Measurements from ENCODE around the gene CMTM2.
A peak's percentile ranks its signal among the peaks of the same experiment; 100 is the strongest.
"Not testable (repeated sequence)": the region's sequence is repeated elsewhere in the genome, so short reads cannot be mapped to it uniquely, and the experiment has no call there.

The CMTM2 gene

GRCh38 chr16:66587881-66588600 lies 8.8 kb downstream of the CMTM2 start:
- DNase-seq, result no peak

- DNase-seq, result no peak
Observed at GRCh38 chr16:66588981-66589713, 9.9 kb downstream of the CMTM2 start.

GRCh38 chr16:66590322-66590721 lies 11.1 kb downstream of the CMTM2 start:
- DNase-seq, result no peak

- DNase-seq, result no peak
Observed at GRCh38 chr16:66591018-66591417, 11.8 kb downstream of the CMTM2 start.

GRCh38 chr16:66592241-66592640 lies 13.0 kb downstream of the CMTM2 start:
- no peak for DNase-seq

- DNase-seq, result no peak
Observed at GRCh38 chr16:66592814-66593213, 13.6 kb downstream of the CMTM2 start.

- no peak for DNase-seq
Observed at GRCh38 chr16:66594739-66595138, 15.5 kb downstream of the CMTM2 start.

GRCh38 chr16:66596559-66596958 lies 17.3 kb downstream of the CMTM2 start:
- DNase-seq, result not testable (repeated sequence)

- no peak for DNase-seq
Observed at GRCh38 chr16:66596986-66597848, 18.0 kb downstream of the CMTM2 start.

- no peak for DNase-seq
Observed at GRCh38 chr16:66598111-66598510, 18.8 kb downstream of the CMTM2 start.

- DNase-seq, result no peak
Observed at GRCh38 chr16:66599726-66600125, 20.5 kb downstream of the CMTM2 start.

GRCh38 chr16:66600477-66600876 lies 21.2 kb downstream of the CMTM2 start:
- no peak for DNase-seq

GRCh38 chr16:66601471-66601870 lies 22.2 kb downstream of the CMTM2 start:
- no peak for DNase-seq

- peak; percentile 67 for DNase-seq
Observed at GRCh38 chr16:66603537-66604375, 24.5 kb downstream of the CMTM2 start.

- peak; percentile 85 for DNase-seq
Observed at GRCh38 chr16:66604376-66605176, 25.3 kb downstream of the CMTM2 start, which contains the start of gene CMTM3. Gene CMTM3, plus strand, starts transcription at chr16:66604704. Its CDS starts 102 bp downstream, at chr16:66604806.

GRCh38 chr16:66605177-66605978 lies 26.1 kb downstream of the CMTM2 start:
- no peak for DNase-seq

GRCh38 chr16:66605979-66606751 lies 26.9 kb downstream of the CMTM2 start:
- DNase-seq, result no peak

- DNase-seq, result peak; percentile 84
Observed at GRCh38 chr16:66608241-66609138, 29.2 kb downstream of the CMTM2 start.

GRCh38 chr16:66609139-66609510 lies 29.9 kb downstream of the CMTM2 start:
- DNase-seq, result no peak
